T-helper 2 cell treated with Interferon-gamma antibody and Interleukin-4, amounts not matched to agents 100 ng/mL and 5 ng/mL, for 36 hours (primary cell): Measurements from ENCODE around the gene SLCO3A1. TPM values are rescaled to one million over a fixed set of nuclear protein-coding genes. Genes with fewer than 3 reads are reported as not detected.

Source experiments
- intact Hi-C: fragments of 100-400 bp; cut with micrococcal nuclease; formaldehyde crosslinking; loops from one replicate; pipeline ENCODE4 v1.15.1; 2023
- total RNA-seq: library from RNA; stranded (reverse); gene quantifications from 2 replicates; pipeline ENCODE4 v1.2.3, GENCODE V29; 2022

The SLCO3A1 gene
- total RNA-seq, 1 donor from 2014 or later, result 47.1 TPM

DNA sequence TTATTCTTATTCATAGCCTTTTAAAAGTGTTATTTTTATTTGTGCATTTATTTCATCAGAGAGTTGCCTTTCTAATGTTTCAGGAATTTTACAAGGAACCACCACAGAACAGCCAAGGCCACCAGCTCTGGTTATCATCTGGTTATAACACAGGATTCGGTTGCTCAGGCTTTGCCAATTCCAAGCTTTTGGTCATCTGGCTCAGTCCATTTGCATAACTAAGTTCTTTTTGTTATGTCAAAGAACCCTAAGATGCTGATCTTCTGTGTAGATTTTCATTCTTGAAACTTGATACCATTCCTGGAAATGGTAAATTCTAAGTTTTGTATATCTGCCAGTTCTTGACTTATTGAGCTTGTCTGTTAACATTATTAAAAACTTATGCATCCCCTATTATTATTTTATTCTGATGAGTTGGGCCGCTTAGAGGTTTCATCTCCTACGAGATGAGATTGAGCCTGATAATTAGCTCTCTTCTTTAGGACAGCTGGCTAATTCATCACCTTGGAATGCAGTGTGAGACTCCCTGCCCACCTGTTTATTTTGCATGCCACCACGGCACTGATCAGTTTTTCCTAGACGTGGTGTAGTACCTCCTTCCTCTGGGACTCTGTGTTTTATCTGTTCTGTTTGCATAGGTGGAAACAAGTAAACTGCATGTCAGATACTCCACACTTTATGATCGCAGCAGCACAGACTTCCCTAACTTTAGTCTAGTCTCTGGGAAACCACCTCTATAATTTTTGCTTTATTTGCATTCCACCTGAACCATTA, 264.8 kb downstream of the SLCO3A1 start:
- intact Hi-C loops, result no loop called here

DNA sequence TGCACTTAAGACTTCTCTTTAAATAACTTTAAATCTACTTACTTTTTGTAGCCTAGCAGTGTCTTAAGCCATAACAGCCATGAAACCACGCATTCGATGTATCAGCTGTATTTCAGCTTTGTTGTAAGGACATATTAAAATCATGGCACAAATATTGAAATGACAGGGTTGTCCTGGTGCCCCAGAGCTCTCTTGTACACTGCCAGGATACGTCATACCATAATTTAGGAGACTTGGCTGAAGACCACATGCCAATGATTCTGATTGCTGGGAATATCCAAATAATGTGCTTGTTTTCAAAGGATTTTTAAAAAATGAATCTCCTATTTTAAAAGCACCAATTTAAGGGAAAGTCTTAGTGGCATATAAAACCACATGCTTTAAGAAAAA, 265.4 kb downstream of the SLCO3A1 start:
- intact Hi-C loops, result no loop called here

DNA sequence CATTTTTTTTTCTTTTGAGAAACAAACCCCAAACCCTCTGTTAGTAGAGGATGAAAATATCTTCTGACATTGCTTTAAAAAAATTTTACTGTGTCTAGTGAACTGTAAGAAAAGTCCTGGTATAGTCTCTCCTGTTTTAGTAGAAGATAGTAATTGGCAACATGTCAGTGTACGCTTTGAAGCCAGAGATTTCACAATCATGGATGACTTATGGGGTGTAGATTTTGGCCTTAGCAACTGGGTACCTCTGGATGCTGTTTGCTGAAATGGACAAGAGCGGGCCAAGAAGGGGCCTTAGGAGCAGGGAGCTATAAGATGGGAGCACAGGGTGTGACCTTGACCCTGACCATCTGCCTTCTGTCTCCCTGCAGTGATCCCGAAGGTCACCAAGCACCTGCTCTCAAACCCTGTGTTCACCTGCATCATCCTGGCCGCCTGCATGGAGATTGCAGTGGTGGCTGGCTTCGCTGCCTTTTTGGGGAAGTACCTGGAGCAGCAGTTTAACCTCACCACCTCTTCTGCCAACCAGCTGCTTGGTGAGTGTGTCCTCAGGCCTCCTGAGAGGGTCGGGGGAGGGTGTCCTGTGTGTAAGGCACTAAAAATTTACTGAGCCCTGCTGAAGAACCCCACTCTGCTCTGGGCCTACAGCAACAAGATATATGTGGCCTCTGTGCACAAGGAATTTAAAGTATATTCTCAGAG, 266.7 kb downstream of the SLCO3A1 start:
- intact Hi-C loops, result no loop called here

DNA sequence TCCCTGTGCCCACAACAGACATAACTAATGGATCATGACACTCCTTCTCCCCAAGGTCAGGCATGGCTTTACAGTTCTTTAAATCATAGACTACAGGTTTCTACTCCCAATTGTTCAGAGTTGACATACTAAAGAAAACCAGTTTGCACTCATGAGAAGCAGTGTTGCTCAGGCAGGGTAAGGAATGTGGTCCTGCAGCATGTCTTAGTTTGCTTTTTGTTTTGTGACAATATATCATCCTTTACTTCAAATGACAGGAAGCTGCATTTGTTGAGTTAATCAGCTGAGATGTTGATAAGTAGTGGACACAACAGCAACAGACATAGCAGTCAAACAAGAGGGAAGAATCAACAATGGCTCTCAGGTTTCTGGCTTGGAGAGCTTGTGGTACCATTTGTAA, 267.5 kb downstream of the SLCO3A1 start:
- intact Hi-C loops, result no loop called here

DNA sequence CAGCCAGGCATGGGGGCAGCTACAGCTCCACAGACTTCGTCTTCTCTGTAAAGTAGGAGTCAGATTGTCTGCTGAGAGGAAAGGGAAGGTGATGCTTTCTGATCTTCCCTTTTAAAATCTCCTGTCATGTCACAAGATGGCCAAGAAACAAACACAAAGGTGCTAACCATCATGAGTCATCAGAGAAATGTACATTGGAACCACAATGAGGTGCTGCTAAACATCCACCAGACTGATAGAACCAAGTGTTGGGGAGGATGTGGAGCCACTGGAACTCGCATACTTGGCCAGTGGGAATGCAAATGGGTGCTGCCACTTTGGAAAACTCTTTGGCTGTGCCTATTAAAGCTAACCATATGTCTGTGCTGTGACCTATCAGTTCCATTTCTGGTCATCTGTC, 268.8 kb downstream of the SLCO3A1 start:
- intact Hi-C loops, result no loop called here

DNA sequence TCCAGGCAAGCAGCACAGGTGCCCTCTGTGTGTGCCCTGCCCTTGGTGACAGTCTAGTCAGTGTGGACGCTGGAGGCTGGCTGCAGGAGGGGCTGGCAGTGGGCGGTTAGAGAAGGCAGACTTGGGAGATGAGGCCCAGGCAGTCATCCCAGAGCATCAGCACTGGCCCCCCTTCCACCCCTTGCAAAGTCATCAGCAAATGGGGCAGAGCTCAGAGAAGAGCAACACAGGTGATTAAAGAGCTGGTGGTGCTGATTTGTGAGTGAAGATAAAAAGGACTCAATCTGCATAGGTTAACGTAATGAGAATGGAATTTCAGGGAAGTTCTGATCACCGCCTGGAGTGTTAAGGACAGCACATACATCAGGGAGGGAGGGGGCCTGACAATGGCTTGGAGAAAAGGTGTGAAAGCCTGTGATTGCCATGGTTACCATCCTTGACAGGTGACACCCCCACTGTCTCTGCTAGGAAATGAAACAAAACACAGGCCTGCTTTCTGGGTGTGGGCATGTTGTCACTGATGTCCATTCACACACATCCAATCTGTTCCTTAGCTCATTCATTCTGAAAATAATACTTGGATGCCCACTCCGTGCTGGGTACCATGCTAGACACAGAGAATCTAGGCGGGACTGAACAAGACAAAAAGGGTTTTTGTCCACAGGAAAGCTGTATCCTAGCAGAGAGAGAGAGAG, 270.6 kb downstream of the SLCO3A1 start:
- intact Hi-C loops, result no loop called here

DNA sequence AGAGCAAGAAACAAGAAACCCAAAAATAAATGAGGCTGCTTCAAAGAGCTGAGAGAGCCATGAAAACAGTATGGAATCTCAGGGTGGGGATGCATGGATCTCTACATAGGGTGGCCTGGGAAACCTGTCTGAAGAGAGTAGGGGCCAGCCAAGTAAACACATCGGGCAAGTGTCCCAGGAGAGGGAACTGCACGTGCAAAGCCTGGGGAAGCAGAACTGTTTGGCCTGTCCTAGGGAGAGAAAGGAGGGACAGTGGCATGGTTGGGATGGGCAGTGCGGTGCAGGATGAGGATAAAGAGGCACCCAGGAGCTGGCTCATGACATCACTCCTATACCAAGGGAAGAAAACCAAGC, 271.1 kb downstream of the SLCO3A1 start:
- intact Hi-C loops, result no loop called here

DNA sequence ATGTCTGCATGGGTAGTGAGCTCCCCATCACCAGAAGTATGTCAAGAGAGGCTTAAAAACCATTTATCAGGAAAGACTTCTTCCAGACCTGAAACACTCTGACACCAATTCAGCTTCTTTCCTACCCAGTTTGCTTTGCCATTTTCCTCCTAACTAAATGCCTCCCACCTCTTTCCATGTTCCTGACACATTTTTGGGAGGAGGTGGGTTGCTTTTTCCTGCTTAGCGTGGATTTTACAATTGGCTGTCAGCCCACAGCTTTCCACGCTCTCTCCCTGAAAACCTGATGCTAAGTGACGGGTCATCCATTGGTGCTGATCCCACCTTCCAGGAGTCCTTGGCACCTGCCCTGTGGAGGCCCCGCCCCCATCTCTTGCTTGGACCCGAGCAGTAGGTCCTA, 275.3 kb downstream of the SLCO3A1 start:
- intact Hi-C loops, result no loop called here

DNA sequence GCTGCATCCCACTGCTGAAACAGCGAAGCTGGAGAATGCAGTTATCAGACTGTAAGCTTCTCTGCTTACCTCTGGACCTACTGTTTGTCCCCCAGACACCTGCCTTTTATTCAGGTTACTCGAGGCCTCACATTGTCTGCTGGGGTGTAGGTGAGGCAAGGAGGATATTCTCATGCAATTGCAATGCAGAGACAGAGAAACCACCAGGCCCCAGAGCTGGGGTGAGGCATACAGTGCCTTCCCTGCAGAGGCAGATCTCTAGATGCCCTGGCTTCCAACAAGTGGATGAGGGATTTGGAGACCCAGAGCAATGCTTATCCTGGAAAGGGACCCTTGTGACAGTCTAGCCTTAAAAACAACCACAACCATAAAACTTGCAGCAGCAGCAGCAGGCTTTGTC, 276.7 kb downstream of the SLCO3A1 start:
- intact Hi-C loops, result no loop called here

DNA sequence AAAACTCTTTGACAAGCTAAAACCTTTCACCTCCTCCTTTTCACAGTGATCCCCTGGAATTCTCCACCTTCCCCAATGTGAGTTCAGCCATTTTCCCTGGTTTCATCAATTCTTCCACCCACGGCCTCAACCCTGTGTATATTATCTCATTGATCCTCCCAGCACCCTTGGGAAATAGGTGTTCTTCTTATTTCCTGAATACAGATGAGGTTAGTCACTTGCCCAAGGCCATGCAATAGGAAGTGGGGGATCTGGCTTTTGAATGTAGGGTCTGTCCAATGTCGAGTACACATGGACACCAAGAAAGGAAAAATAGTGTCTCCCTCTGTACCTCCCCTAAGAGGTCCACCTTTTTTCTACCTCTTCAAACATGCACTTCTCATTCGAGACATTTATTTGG, 277.4 kb downstream of the SLCO3A1 start:
- intact Hi-C loops, result no loop called here

DNA sequence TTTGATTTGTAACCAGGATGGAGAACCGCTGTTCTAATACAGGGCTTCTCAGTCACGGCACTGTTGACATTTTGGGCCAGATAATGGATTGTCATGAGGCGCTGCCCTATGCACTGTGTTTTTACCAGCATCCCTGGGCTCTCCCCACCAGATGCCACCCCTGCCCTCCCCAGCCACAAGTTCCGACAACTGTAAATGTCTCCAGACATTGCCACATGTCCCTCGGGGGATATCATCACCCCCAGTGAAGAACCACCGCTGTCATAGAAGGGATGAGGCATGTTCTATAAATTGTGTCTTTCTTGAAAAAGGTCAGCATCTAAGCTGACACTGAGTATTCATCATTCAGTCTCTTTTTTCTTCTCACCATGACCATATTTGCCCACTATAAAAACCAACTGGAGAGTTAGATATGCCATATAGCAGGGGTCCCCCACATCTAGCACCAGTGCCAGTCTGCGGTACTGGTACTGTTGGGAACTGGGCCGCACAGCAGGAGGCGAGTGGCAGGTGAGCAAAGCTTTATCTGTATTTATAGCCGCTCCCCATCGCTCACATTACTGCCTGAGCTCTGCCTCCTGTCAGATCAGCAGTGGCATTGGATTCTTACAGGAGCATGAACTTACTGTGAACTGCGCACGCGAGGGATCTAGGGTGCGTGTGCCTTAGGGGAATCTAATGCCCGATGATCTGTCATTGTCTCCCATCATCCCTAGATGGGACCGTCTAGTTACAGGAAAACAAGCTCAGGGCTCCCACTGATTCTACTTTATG, 279.7 kb downstream of the SLCO3A1 start:
- intact Hi-C loops, result no loop called here

DNA sequence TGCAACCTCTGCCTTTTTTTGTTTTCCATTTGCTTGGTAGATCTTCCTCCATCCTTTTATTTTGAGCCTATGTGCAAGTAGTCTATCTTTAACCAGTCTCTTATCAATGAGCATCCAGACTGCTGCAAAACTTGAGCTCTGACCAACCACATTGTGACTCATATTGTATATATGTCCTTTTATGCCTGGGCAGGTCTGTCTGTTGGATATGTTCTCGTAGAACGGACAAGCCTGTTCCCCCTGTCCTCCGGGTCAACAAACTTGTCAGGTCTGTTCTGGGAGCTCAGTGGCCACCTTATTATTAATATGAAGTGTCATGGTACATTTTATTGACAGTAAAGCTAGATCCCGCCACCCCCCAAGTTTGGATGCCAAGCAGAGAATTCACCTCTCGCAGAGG, 287.3 kb downstream of the SLCO3A1 start:
- intact Hi-C loops, result no loop called here

DNA sequence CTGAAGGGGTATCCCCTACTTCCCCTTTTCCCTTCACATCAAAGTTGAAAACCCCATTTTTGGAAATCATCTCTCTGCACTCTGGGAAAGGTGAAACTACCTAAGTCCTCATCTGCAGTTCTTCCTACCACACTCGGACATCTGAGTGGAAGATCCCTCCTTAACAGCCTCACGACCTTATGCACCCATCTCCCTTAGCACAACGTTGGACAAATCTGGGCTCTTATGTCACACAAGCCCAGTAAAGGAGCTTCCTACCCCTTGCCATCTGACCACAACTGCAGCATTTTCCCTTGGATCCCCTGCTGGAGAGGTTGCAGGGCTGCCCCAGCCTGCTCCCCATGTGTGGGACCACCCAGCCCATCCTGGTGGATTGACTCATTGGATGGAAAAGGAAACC, 288.1 kb downstream of the SLCO3A1 start:
- intact Hi-C loops, result no loop called here

DNA sequence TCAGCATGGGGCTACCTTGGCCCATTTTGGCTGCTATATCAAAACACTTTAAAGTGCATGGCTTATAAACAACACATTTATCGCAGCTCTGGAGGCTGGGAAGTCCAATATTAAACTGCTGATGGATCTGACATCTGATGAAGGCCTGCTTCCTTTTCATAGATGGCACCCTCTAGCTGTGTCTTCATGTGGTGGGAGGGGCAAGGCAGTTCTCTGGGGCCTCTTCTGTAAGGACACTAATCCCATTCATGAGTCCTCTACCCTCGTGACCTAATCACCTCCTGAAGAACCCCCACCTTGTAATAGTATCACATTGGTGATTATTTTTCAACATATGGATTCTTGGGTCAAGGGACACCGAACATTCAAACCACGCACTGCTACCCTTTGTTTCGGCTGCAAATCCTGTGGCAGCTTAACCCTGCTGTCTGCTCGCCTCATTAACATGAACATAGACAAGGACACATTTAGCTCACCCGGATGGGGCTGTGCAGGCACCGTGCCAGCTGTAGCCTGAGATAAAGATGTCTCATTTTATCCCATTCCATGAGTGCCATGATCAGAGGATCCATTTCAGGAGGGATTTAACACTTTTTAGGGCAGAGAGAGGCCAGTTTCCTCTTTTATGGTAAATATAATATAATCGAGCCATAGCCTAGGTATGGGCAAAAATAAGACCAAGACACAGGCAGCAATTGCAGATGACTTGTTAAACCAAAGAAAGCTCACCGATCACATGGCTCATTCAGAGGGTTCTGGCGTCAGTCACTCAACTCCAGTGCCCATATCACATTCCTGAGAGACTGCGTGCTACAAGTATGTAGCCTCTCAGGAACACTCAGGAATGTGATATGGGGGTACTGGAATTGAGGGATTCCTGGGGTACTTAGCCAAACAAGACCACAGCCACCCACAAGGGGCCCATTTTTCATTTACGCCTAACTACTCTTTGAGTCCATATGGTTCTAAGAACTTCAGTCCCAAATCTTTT, 289.0 kb downstream of the SLCO3A1 start:
- intact Hi-C loops, result no loop called here

DNA sequence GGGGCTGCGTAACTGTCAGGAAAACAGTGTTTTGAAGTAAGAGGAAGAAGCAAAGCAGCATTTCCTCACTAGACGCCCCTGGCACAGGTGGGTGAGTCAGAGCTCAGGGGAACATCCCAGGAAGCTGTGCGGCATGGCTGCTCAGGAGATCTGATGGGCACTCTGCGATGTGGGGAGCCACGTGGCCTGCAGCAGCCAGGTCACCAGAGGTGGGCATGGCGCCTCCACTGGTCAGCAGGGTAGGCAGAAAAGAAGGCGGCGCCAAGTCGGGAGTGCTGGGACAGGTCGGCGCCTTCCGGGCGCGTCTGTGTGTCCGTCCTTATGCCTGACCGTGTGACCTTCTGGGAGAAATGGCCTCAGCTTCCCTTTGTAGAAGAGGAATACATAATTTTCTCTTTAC, 290.3 kb downstream of the SLCO3A1 start:
- intact Hi-C loops, result no loop called here

DNA sequence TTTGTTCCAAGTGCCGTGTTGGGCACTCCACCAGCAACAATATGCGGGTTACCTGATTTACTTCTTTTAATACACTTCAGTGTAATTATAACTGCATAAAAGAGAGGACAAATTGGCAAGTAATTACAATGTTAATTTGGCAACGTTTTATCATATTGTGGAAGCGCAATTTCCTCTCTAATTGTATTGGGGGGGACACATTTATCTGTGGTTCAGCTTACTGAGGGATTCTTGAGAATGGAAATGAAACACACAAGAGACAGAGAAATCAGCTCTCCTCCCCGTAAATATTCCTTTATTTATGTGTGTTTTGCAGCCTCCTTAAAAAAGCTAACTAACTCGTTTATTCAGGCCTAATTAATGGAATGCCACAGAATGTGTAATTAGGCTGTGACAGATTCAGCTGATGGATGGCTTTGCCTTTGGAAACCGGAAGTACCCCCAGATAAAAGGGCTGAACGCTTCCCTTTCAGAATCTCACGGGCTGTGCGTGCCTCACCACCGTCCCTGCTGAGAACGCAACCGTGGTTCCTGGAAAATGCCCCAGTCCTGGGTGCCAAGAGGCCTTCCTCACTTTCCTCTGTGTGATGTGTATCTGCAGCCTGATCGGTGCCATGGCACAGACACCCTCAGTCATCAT, 293.1 kb downstream of the SLCO3A1 start:
- intact Hi-C loops, result no loop called here

DNA sequence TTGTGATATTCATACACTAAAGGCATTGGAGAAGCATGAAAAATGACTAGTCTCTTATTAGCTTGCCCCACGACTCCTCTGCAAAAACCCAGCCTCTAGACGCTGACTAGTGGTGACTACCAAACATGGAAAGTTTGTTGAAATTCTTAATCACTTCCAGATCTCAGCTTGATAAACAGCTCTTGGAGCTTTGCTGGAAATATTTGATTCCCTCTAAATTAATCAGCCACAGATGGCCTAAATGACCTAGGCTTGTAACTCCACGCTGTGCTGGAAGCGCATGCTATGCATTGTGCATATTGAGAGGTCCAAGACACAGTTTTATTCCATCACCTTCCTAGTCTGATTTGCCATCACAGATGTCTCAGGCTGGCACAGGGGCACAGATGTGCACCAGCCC, 295.5 kb downstream of the SLCO3A1 start:
- intact Hi-C loops, result no loop called here

DNA sequence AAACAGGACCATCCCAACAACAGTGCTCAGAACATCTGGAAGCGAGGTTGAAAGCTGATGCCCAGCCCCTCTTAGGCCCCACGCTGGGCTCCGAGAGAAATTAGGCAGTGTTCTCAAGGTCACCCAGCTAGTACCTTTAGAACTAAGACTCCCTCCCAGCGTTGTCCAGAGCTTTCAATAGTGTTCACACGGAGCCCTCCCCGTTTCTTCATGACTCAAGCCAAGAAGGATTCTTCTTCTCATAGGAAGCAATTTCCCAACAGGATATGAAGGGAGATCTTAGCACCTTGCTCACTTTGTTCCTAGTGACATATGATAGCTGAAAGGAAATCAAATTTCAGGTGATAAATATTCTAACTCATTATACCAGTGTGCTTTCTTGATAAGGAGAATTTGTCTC, 296.0 kb downstream of the SLCO3A1 start:
- intact Hi-C loops, result no loop called here

DNA sequence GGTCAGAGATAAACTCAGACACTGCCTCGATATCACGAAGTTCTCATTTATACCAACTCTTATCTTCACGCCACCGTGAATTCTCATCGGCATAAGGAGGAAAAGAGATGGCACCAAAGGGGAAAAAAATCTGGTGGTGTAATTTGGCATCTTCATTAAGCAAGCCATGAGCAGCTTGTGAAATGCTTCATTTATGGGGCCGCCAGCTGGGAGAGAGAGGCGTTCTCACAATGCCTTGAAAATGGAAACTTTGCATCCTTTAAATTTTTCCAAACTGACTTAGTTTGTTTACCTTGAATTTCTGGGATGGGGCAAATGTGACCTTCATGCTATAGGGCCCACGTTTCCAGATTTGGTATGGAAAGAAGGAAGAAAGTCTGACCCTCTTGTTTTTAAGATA, 297.7 kb downstream of the SLCO3A1 start:
- intact Hi-C loops, result no loop called here

DNA sequence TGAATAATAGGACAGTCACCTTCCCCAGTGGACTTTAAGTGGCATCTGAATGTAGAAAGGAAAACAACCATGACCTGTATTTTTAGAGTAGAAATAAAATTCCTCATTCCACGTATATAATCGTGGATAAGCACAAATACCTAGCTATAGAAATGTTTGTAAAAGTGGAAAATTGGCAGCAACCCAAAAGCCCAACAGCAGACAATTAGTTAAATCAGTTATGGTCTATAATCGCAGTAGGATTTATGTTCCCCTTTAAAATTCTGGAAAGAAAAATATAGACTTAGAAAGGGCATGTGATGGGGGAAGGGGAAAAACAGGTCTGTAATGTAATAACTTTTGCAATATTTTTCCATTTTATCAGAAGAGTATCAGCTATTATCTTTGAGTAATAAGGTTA, 298.2 kb downstream of the SLCO3A1 start:
- intact Hi-C loops, result no loop called here
